Measurements from ENCODE around the gene FYN.

GRCh38 chr6:111911428-111911827 is 38.2 kb upstream of the FYN start:
- TF ChIP-seq POLR2AphosphoS5 (IDR thresholded peaks at IDR 0.05) (no peak), CTCF (IDR thresholded peaks at IDR 0.05) (no peak)
